Activated T-helper 1 cell treated with anti-CD3 and anti-CD28 coated beads, Interleukin-2, amount 50 U/mL, for 16 hours (primary cell): Measurements from ENCODE around the gene PTS.

Experiments
- DNase-seq, 2 donors: peaks; one replicate each; pipeline ENCODE4 v3.0.0-alpha.2; 2020; ENCODE audit warnings: low read depth in 1 of 2, low spot score in 1 of 2

PTS gene

DNA sequence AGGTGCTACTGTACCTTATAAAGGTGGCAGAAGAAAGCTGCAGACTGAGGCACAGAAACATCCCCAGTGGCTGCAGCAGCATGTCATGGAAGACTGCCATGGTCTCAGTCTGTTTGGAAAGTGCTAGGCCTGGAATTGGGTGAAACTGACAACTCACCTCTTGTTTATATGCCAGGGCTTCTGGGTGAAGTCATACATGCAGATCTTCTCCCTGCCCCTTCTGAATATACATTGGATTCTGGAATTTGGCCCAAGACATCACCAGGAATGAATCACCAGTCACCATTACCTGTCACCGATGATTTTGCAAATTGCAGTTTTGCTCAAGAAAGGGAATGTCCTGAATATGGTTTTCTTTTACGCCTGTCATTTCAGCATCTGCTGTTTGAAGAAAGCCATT is 34.3 kb downstream of the PTS start, which contains the start of gene PLET1:
Gene PLET1, minus strand, starts transcription at position 371 of the 400 bp plus-strand sequence. Its CDS starts 271 bp downstream, at position 100.
- no peak for DNase-seq

DNA sequence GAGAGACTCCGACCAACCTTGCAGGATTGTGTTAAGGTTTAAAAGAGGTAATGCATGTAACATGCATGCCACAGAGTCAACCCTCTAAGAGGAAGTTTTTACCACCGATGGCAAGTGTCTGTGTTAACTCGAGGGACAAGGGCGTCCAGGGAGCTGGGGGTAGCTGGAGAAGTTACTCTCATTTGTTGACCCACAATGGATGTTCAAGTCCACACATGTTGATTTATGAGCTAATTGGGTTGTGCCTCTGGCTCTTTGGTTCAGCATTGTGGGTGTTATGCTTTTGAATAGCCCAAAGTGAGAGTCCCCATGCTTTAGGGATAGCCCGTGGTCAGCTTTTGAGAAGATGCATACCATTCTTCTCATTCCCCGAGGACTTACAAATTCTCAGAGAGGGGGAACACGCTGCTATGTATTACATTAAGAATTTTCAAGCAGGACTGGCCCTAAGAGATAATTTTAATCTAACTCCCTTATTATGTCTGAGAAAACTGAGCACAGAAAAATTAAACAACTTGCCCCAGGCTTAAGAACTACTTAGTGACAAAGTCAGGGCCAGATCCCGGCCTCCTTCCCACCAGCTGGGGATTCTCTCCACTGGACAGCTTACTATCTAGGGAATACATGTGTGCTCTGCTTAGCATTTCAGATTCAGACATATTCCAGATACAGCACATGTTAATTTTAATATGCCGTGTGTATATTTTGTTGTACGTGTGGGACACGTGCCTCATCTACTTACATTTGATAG is 39.6 kb downstream of the PTS start:
- no peak for DNase-seq

DNA sequence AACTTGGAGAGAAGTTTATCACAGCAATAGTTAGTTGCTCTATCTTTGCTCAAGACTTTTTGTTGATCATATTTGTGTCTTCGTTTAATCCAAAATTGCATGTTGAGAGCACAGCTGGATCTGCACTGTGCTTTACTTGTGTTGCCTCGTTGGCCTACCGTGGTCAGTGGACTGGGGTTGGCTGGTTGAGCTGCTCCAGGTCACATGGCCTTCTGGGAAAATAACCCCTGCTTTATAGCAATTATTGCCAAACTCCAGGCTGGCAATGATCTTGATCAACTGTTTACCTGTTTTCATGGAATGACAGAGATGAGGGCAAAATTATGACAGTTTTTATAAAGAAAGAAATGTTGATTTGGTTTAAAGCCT is 40.2 kb downstream of the PTS start:
- DNase-seq, result no peak

DNA sequence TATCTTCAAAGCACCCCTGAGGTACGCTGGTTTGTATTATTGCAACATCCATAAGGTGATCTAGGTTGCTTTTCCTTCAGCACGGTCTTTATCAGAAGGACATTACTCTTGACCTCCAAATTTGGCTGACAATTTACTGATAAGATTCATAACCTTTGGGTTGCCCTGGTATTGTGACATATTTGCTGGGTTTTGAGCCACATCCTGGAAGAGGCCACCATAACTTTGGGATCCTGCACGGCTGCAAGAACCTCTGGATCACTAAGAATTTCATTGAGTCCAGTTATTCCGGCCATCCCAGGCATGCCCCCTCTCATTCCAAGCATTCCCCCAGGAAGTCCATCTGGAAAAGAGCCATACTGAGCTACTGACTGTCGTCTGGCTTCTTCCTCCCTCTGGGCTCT is 41.0 kb downstream of the PTS start:
- DNase-seq, result no peak

DNA sequence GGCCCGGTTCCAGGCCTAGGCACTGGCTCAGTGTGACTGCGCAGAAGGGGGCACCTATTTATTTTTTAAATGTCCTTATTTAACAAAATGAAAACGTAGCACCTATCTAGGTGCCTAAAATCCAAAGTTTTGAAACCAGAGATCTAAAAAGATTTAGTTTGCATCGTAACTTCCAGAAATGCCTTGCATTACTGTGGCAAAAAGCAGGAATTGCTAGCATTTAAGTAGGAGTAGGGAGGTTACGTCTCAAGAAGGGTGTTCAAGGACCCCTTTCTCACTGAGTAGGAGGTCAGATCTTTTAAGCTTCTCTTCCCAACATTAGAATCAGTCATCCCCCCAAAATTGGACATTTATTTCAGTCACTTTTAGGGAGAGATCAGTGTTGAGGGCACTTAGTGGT is 42.2 kb downstream of the PTS start:
- no peak for DNase-seq

DNA sequence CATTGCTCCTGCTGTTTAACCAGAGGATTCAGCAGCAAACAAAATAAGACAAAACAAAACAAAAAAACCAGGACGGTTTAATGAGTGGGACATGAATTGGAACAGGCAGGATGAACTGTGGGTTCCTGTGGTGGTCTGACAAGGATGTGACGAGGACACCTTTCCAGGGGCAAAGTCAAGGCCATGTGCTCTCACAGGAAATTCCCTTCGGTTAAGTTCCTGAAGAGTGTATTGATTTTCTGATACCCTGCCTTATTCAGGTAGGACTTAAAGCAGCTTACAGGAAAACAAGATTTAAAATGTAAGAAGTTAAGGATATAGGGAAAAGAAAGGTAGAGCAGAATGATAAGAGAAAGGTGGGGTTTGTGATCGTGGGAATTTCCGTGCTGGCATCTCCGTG is 42.9 kb downstream of the PTS start:
- no peak for DNase-seq

DNA sequence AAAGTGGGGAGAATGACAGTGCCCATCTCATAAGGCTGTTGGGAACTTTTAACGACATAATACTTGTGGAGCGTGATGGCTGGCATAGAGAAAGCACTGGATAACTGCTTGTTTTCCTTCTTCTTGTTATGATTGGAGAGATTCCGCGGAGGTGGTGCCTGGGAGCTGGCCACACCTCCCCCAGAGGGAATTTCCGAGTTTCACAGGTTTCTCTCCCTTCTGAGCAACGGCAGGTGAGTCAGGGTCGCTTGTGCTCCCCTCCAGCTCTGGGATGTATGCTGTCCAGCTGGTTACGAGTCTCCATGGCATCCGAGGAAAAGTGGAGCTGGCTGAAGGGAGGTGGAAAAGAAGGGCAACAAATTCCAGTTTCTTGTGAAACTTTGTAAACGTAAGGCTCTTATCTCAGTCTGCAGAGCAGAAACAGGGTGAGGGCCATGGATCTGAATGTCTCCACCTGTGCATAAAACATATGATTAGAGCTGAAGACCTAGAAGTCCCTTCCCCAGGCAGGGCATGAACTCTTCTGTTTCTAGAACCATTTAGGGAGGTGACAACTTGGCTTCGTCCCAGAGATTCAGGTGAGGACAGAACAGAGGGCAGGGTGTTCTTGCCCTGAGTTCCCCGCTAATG is 44.4 kb downstream of the PTS start:
- no peak for DNase-seq

DNA sequence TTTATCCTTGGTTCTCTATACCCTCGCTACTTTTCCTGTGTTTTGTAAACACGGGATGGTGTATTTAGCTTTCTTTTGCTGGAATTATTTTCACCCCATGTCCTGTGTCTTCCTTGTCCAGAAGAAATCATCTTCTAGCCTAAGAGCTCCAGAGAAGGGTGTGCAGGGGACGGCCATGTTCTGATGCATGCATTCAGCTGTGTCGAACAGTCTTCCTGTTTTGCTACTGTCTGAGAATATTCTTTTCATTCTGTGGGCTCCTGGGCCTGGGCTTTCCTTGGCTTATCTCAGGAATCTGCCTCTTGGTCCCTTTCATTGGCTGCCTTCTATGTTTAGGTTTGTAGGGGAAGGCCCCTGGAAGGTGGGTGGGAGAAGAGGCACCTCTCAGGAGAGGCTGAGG is 45.0 kb downstream of the PTS start:
- DNase-seq, result no peak

DNA sequence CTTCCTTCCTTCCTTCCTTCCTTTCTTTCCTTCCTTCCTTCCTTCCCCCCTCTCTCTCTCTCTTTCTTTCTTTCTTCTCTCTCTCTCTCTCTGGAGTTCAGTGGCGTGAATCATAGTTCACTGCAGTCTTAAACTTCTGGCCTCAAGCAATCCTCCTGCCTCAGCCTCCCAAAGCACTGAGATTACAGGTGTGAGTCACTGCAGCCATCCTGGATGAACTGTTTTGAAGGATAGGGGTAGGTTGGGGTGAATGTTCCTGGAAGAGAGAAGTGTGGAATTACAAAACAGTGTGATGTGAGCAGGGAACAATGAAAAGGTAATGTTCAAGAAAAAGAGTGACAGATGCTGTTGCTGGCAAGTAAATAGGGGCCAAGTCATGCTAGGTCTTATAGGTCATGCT is 46.8 kb downstream of the PTS start:
- DNase-seq, result no peak

DNA sequence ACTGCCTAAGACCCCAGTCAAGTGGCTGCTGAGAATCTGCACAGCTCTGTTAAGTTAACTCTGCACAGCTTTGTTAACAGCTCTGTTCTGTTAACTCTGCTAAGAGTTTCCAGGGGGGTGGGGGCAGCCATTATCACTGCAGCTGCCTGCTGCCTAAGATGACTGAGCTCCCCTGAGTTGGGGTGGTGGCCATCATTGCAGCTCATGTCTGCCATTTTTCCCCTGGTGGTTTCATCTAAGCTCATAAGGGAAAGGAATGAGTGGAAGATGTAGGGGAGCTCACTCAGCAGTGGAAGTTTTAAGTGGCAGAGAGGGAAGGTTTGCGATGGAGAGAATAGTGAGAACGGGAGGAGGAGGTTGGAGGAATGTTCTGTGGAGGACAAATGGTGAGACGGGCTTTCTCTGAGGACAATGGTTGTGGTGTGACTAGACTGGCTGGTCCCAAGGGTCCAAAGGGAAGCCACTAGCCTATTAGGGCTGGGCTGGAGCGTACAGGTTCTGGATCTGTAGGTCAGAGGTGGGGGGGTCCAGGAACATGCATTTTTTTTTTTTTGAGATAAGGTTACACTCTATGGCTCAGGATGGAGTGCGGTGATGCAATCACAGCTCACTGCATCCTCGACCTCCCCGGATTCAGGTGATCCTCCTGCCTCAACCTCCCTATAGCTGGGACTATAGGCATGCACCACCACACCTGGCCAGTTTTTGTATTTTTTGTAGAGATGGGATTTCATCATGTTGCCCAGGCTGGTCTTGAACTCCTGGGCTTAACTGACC is 48.0 kb downstream of the PTS start:
- no peak for DNase-seq

DNA sequence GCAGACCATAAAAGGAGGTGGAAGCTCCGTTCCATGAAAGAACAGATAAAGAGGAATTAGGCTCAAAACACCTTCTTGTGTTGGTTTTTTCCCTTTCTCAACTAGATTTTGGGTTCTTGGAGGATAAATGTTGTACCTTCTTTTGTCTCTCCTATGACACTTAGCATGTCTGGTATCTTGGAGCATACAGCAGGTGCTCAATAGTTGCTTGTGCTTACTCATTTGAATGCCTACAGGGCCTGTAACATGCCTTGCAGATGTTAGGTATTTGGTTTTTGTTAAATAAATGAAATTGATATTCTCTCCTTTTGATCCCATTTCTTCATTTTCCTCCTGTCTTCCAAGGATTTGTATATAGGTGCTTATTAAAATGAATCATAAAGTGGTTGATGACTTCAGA is 50.8 kb downstream of the PTS start:
- DNase-seq, result no peak

DNA sequence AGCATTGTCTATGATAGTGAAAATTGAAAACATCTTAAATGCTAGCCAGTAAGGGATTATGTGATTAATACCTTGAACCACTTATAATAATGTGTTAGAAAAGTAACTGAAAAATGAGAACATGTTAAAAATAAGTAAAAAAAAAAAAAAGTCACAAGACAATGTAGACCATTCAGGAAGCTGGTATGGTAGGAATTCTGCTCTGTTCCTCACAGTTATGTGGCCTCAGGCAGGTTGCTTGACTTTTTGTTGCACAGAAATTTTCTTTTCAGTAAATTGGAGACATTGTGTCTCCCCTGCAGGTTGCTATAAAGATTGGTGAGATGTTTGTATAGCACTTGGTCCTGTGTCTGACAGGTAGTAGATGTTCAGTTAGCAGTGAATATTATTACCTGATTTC is 51.7 kb downstream of the PTS start:
- no peak for DNase-seq

DNA sequence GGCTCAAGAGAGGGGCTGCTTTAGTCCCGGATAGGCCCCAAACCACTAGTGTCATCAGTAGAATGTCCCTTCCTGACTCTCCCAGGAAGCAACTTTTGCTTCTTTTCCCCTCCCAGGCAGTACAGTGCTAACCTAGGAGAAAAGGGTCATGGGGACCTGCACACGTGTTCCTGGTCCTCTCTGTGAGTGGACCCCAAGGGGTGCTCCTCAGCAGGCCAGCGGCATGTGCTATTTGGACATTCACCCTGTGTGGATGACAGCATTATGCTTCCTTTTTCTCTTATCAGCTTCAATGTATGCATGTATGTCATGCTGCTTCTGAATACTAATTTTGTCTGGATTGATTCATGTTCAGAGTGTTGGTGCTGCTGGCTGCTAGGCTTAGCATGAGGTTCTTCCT is 52.6 kb downstream of the PTS start:
- no peak for DNase-seq

DNA sequence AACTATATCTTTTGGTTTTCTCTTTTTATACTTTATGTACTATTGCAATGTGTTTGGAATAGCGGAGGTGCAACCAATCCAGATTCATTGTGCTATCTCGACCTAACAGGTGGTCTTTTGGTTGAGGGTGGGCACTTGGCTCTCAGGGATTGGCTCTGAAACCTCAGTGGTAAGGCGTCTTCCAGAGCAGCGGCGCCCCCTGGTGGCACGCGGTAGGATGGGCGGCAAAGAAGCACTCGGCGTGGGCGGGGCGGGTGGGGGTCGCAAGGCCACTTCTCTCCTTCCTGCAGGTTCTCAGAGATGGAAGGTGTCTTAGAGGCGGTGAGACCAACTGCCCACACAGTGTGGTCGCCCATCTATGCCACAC is 53.7 kb downstream of the PTS start:
- peak; percentile 61 to 67 for DNase-seq

DNA sequence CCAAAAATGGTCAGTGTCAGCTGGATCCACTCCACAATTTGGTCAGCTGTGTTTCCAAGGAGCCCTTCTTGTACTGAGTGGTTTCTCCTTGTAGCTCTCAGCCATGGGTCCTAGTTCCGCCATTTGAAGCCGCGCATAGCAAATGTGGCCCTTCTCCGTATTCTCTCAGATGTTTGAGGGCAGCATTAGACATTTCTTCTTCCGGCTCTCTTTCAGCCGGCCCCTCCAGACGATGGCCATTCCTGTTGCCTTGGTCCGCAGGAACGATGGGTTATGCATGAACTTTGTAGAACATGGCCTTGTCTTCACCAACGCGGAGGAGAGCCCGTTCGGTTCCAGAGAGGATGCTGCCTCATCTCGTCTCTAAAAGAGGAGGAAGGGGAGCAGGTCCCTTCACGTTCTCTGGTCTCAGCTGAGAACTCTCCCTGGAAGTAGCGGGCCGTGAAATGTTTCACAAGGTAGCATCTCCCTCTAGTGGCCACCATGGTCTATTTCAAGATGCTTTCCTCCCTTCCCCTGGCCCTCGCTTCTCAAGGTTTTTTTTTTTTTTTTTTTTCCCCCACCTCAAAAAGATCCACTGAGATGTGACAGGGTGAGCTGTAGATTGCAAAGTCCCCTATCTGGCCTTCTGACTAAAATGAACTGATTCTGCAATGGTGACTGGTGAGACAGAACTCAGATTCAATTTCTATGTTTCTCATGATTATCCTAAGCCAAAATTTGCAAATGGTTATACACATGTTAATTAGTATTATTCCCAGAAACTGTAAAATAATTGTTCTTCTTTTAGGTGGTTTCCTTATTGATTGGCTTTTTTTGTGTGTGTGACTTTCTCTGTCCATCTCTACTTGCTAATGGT is 54.3 kb downstream of the PTS start:
- DNase-seq, result peak; percentile 12 to 41

DNA sequence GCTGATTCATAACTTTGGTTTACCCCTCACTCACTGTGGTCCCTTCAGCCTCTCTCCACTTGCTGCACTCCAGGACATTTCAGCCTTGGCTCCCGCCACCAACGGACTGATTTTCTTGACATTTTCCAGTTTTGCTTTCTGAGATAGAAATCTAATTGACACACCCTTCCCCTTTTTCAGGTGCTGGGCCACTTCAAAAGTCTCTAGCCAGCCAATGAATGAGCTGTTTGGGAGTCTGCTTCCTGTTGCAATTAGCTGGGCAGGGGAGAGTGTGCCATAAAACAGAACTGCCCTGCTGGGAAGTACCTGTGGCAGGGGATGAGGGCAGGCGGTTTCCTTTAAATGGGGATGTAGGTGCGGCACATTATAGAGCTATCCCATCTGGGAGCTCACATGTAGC is 55.5 kb downstream of the PTS start:
- DNase-seq, result no peak
